Measurements from ENCODE around the gene AQP2.

Gene AQP2

DNA sequence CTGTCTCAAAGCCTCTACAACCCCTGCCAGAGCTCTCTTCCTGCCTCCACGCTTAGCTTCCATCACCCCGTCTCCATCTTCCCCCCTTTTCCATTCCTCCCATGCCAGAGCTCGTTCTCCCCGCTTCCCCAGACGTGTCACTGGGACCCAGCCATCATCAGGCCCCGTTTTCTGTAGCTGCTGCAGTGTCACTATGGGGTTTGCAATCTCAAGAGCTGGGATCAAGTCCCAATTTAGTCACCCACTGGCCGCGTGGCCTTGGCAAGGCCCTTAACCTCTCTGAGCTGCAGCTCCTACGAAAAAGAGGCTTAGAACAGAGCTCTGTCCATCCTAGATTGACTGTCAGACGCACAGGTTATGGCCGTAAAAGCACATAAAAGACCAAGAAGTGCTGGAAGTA, 45.9 kb upstream of the AQP2 start:
- H3K79me2 ChIP-seq (ENCODE audit: insufficient read depth, low read length) = no peaks in the 10 kb centered on the region
- peak overlapping the region; percentile 60 for H3K9ac ChIP-seq (ENCODE audit: low read depth, low read length, poor library complexity, severe bottlenecking)
- peak overlapping the region; percentile 93 for H2AFZ ChIP-seq (ENCODE audit: low read length)
- peaks cover 22% of the 10 kb centered on the region for H3K4me1 ChIP-seq (ENCODE audit: insufficient read depth, low read length, poor library complexity, severe bottlenecking)
- no peaks in the 10 kb centered on the region for H3K27me3 ChIP-seq (ENCODE audit: insufficient read depth, low read length, poor library complexity, severe bottlenecking)
- no peaks in the 10 kb centered on the region for H4K20me1 ChIP-seq (ENCODE audit: insufficient read depth, low read length, poor library complexity, severe bottlenecking)
- no peaks in the 10 kb centered on the region for H3F3A ChIP-seq (ENCODE audit: low read depth)
- no peaks in the 10 kb centered on the region for H3K36me3 ChIP-seq (ENCODE audit: insufficient read depth, low read length)
- H3K4me3 ChIP-seq (ENCODE audit: low read length, poor library complexity, severe bottlenecking) = peak overlapping the region; percentile 67
- TF ChIP-seq, protein P1, sequence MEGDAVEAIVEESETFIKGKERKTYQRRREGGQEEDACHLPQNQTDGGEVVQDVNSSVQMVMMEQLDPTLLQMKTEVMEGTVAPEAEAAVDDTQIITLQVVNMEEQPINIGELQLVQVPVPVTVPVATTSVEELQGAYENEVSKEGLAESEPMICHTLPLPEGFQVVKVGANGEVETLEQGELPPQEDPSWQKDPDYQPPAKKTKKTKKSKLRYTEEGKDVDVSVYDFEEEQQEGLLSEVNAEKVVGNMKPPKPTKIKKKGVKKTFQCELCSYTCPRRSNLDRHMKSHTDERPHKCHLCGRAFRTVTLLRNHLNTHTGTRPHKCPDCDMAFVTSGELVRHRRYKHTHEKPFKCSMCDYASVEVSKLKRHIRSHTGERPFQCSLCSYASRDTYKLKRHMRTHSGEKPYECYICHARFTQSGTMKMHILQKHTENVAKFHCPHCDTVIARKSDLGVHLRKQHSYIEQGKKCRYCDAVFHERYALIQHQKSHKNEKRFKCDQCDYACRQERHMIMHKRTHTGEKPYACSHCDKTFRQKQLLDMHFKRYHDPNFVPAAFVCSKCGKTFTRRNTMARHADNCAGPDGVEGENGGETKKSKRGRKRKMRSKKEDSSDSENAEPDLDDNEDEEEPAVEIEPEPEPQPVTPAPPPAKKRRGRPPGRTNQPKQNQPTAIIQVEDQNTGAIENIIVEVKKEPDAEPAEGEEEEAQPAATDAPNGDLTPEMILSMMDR (conservative IDR thresholded peaks at IDR 0.05; ENCODE audit: low read length) = no peak
- TF ChIP-seq EZH2phosphoT487 (IDR thresholded peaks at IDR 0.05; ENCODE audit: borderline replicate concordance) = no peak
- H3K9me3 ChIP-seq (ENCODE audit: insufficient read depth, low read depth, low read length) = no peaks in the 10 kb centered on the region
- H3K9me2 ChIP-seq (replicated peaks; ENCODE audit: low read depth, low read length) = no peaks in the 10 kb centered on the region
- peak overlapping the region; percentile 65 for H3K4me2 ChIP-seq (ENCODE audit: low read depth, low read length, poor library complexity, severe bottlenecking)

DNA sequence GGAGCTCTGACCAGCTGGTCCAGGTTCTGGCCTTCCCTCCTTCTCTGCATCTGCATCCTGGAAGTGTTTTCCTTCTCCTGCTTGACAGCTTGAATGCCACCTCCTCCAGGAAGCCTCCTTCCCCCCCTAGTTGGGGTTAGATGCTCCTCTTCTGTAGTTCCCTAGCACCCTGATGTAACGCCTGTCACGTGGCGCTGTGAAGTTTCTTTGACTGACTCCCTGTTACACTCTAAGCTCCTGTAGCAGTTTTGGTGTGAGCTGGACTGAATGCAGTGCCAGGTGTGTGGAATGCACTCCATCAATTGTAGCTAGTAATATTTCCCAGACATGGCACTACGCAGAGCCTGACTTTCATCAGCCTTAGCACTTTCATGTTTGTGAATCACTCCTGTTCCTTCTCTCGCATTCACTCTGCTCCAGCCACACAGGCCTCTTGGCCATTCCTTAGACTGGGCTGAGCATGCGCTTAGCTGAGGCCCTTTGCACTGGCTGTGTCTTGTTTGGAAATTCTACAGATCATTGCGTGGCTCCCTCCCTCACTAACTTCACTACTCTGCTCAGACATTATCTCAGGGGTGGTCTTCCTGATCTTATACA, 44.7 kb upstream of the AQP2 start:
- H3K4me1 ChIP-seq (ENCODE audit: insufficient read depth, low read length, poor library complexity, severe bottlenecking) = peaks cover 18% of the 10 kb centered on the region
- H3K36me3 ChIP-seq (ENCODE audit: insufficient read depth, low read length) = no peaks in the 10 kb centered on the region
- H3K27me3 ChIP-seq (ENCODE audit: insufficient read depth, low read length, poor library complexity, severe bottlenecking) = no peaks in the 10 kb centered on the region
- no peak overlapping the region for H3K4me3 ChIP-seq (ENCODE audit: low read length, poor library complexity, severe bottlenecking)
- no peak overlapping the region for H3K4me2 ChIP-seq (ENCODE audit: low read depth, low read length, poor library complexity, severe bottlenecking)
- H4K20me1 ChIP-seq (ENCODE audit: insufficient read depth, low read length, poor library complexity, severe bottlenecking) = no peaks in the 10 kb centered on the region
- no peak overlapping the region for H2AFZ ChIP-seq (ENCODE audit: low read length)
- no peaks in the 10 kb centered on the region for H3K9me2 ChIP-seq (replicated peaks; ENCODE audit: low read depth, low read length)
- no peak overlapping the region for H3K9ac ChIP-seq (ENCODE audit: low read depth, low read length, poor library complexity, severe bottlenecking)
- no peaks in the 10 kb centered on the region for H3K79me2 ChIP-seq (ENCODE audit: insufficient read depth, low read length)
- TF ChIP-seq, protein P1 (conservative IDR thresholded peaks at IDR 0.05; ENCODE audit: low read length) = no peak
- no peak for TF ChIP-seq EZH2phosphoT487 (IDR thresholded peaks at IDR 0.05; ENCODE audit: borderline replicate concordance)
- H3F3A ChIP-seq (ENCODE audit: low read depth) = no peaks in the 10 kb centered on the region
- H3K9me3 ChIP-seq (ENCODE audit: insufficient read depth, low read depth, low read length) = no peaks in the 10 kb centered on the region

DNA sequence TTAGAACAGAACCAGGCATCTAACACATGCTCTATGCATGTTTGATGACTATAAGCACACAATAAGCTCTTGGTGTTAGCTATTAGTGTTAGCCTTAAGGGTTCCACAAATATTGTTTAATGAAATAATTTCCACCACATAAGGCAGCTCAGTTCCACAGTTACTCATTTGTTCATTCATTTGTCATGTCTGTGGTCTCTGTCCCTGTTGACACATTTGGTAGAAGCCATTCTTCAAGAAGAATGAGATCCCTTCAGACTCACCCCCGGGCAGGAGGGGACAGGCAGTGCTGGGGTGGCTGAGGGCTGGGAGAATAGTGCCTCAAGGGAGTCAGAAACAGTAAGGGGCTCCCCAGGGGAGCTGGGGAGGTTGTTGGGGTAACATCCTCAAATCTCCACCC, 43.2 kb upstream of the AQP2 start:
- no peaks in the 10 kb centered on the region for H3K9me2 ChIP-seq (replicated peaks; ENCODE audit: low read depth, low read length)
- no peak overlapping the region for H3K9ac ChIP-seq (ENCODE audit: low read depth, low read length, poor library complexity, severe bottlenecking)
- H3K4me2 ChIP-seq (ENCODE audit: low read depth, low read length, poor library complexity, severe bottlenecking) = no peak overlapping the region
- no peaks in the 10 kb centered on the region for H4K20me1 ChIP-seq (ENCODE audit: insufficient read depth, low read length, poor library complexity, severe bottlenecking)
- H3K79me2 ChIP-seq (ENCODE audit: insufficient read depth, low read length) = no peaks in the 10 kb centered on the region
- peaks cover 10% of the 10 kb centered on the region for H3K4me1 ChIP-seq (ENCODE audit: insufficient read depth, low read length, poor library complexity, severe bottlenecking)
- no peaks in the 10 kb centered on the region for H3K27me3 ChIP-seq (ENCODE audit: insufficient read depth, low read length, poor library complexity, severe bottlenecking)
- H3K9me3 ChIP-seq (ENCODE audit: insufficient read depth, low read depth, low read length) = no peaks in the 10 kb centered on the region
- TF ChIP-seq, protein P1 (conservative IDR thresholded peaks at IDR 0.05; ENCODE audit: low read length) = no peak
- TF ChIP-seq EZH2phosphoT487 (IDR thresholded peaks at IDR 0.05; ENCODE audit: borderline replicate concordance) = no peak
- no peak overlapping the region for H2AFZ ChIP-seq (ENCODE audit: low read length)
- no peaks in the 10 kb centered on the region for H3F3A ChIP-seq (ENCODE audit: low read depth)
- no peaks in the 10 kb centered on the region for H3K36me3 ChIP-seq (ENCODE audit: insufficient read depth, low read length)
- H3K4me3 ChIP-seq (ENCODE audit: low read length, poor library complexity, severe bottlenecking) = no peak overlapping the region
